SH-SY5Y (cell line): Measurements from ENCODE around the gene GLB1L.

Source experiments
- GATA2 ChIP-seq: IDR thresholded peaks from 2 replicates; pipeline ENCODE4 v1.6.1; 2011; ENCODE audit warnings: mild to moderate bottlenecking, low read depth, low read length
- GATA3 ChIP-seq: IDR thresholded peaks from 2 replicates; pipeline ENCODE4 v1.6.1; 2011; ENCODE audit warnings: low read depth, mild to moderate bottlenecking, low read length, moderate library complexity

DNA sequence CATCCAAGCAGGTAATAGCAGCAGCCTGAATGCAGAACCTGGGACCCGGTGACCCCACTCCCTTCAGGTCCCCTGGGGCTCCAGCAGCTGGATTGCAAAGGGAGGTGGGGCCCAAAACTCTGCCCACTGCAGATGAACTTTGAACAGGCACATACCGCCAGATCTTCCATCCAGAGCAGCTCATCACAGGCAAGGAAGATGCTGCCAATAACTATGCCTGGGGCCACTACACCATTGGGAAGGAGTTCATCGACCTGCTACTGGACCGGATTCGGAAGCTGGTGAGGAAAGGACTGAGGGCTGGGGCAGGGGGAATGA, 24.8 kb upstream of the GLB1L start:
- no peak for TF ChIP-seq GATA3
- TF ChIP-seq GATA2 = no peak
